Peyer's patch (tissue), 4 donors: ENCODE data around the gene TMX4.

ENCODE experiments used
- POLR2A ChIP-seq, 2 donors: fragments of 450-650 bp; IDR thresholded peaks; one replicate each; pipeline ENCODE4 v1.5.1; 2017; ENCODE audit warnings: antibody characterized with exemption in 2 of 2, mild to moderate bottlenecking in 2 of 2, moderate library complexity in 2 of 2
- TF ChIP-seq, protein P1 (sequence below), 6 experiments: fragments of 450-650 bp in 4 of 6; fragments of 200-600 bp in 2 of 6; sonication (generic) in 1 of 6; IDR thresholded peaks; one replicate each; pipeline ENCODE4 v1.5.1; 2017 to 2019; ENCODE audit warnings: antibody characterized with exemption in 6 of 6, mild to moderate bottlenecking in 3 of 6, moderate library complexity in 1 of 6

DNA sequence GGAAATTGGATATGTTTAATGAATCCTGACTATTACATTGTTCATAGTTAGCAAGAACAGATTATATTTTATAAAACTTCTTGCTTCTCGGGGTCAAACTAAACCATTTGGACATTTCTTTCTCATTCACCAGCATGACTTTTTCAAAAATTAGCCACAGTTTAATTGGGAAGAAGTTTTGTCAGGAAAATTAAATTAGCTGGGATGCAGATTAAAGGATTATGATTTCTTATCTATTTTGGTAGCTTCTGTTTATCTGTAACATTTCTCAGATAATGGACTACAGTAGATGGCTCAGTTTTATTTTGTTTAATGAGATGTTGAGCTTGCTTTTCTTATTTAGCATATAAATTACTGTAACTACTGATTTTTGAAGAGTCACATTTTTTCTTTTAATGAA, 26.4 kb upstream of the TMX4 start:
- TF ChIP-seq, protein P1, sequence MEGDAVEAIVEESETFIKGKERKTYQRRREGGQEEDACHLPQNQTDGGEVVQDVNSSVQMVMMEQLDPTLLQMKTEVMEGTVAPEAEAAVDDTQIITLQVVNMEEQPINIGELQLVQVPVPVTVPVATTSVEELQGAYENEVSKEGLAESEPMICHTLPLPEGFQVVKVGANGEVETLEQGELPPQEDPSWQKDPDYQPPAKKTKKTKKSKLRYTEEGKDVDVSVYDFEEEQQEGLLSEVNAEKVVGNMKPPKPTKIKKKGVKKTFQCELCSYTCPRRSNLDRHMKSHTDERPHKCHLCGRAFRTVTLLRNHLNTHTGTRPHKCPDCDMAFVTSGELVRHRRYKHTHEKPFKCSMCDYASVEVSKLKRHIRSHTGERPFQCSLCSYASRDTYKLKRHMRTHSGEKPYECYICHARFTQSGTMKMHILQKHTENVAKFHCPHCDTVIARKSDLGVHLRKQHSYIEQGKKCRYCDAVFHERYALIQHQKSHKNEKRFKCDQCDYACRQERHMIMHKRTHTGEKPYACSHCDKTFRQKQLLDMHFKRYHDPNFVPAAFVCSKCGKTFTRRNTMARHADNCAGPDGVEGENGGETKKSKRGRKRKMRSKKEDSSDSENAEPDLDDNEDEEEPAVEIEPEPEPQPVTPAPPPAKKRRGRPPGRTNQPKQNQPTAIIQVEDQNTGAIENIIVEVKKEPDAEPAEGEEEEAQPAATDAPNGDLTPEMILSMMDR (IDR thresholded peaks at IDR 0.05): no peak
- no peak for TF ChIP-seq POLR2A (IDR thresholded peaks at IDR 0.05)
